ENCODE data around the gene CDK3.
"Not testable (repeated sequence)": the region's sequence is repeated elsewhere in the genome, so short reads cannot be mapped to it uniquely, and the experiment has no call there.

Gene CDK3

GRCh38 chr17:76017481-76018339, 17.1 kb downstream of the CDK3 start:
- DNase-seq: no peak

GRCh38 chr17:76018340-76018680, 17.7 kb downstream of the CDK3 start:
- no peak for DNase-seq

- no peak for DNase-seq
These were observed 18.1 kb downstream of the CDK3 start for GRCh38 chr17:76018801-76019200.

GRCh38 chr17:76019833-76020467, 19.3 kb downstream of the CDK3 start:
- DNase-seq: no peak

- no peak for DNase-seq
These were observed 21.6 kb downstream of the CDK3 start for GRCh38 chr17:76022285-76022684.

- DNase-seq: no peak
These were observed 22.6 kb downstream of the CDK3 start for GRCh38 chr17:76022973-76023899.

- DNase-seq: no peak
These were observed 23.2 kb downstream of the CDK3 start for GRCh38 chr17:76023900-76024237.

- DNase-seq: no peak
These were observed 23.7 kb downstream of the CDK3 start for GRCh38 chr17:76024353-76024752.

GRCh38 chr17:76025294-76025693, 24.6 kb downstream of the CDK3 start:
- no peak for DNase-seq

- DNase-seq: no peak
These were observed 26.1 kb downstream of the CDK3 start for GRCh38 chr17:76026714-76027158.

- DNase-seq: no peak
These were observed 26.6 kb downstream of the CDK3 start, which contains the start of gene EVPL for GRCh38 chr17:76027159-76027839. EVPL (minus strand) TSS chr17:76027306; CDS start chr17:76027198, 108 bp downstream.

- no peak for DNase-seq
These were observed 31.6 kb downstream of the CDK3 start for GRCh38 chr17:76032073-76032779.

GRCh38 chr17:76032780-76033108, 32.1 kb downstream of the CDK3 start:
- no peak for DNase-seq

GRCh38 chr17:76033139-76033538, 32.5 kb downstream of the CDK3 start:
- DNase-seq: no peak

GRCh38 chr17:76034428-76035350, 34.0 kb downstream of the CDK3 start:
- DNase-seq: no peak

GRCh38 chr17:76036497-76037261, 36.0 kb downstream of the CDK3 start:
- DNase-seq: no peak

GRCh38 chr17:76038050-76038449, 37.4 kb downstream of the CDK3 start:
- DNase-seq: no peak

GRCh38 chr17:76039121-76039520, 38.5 kb downstream of the CDK3 start:
- DNase-seq: no peak

- no peak for DNase-seq
These were observed 39.7 kb downstream of the CDK3 start for GRCh38 chr17:76040376-76040775.

- DNase-seq: not testable (repeated sequence)
These were observed 42.2 kb downstream of the CDK3 start for GRCh38 chr17:76042868-76043267.

Data from activated CD4-positive, alpha-beta T cell treated with anti-CD3 and anti-CD28 coated beads for 4 hours (primary cell).